NCI-H2196 (cell line): ENCODE results near the gene TANGO6.
A peak's percentile ranks its signal among the peaks of the same experiment; 100 is the strongest.
"Not testable (repeated sequence)": the region's sequence is repeated elsewhere in the genome, so short reads cannot be mapped to it uniquely, and the experiment has no call there.

Source experiments
- DNase-seq: peaks from one replicate; lab custom pipeline; 2025; ENCODE audit not compliant: unreplicated experiment; lab: John Stamatoyannopoulos, UW

Gene TANGO6

DNA sequence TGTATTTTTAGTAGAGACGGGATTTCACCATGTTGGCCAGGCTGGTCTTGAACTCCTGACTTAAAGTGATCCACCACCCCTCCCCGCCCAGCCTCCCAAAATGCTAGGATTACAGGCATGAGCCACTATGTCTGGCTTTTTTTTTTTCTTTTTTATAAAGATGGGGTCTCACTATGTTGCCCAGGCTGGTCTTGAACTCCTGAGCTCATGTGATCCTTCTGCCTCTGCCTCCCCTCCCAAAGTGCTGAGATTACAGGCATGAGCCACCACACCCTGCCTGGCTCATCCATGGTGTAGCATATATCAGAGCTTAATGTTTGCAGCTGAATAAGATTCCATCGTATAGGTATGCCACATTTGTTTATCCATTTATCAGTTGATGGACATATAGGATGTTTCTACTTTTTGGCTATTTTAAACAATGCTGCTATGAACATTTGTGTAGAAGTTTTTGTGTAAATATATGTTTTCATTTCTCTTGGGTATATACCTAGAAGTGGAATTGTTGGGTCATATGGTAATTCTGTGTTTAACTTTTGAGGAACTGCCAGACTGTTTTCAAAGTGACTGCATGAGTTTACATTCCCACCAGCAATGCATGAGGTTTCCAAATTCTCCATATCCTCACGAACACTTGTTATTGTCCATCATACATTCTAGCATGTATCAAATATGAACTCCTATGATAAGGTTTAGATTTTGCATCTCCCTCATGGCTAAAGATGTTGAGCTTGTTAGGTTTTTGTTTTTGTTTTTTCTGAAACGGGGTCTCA is 206.5 kb downstream of the TANGO6 start:
- no peak for DNase-seq

DNA sequence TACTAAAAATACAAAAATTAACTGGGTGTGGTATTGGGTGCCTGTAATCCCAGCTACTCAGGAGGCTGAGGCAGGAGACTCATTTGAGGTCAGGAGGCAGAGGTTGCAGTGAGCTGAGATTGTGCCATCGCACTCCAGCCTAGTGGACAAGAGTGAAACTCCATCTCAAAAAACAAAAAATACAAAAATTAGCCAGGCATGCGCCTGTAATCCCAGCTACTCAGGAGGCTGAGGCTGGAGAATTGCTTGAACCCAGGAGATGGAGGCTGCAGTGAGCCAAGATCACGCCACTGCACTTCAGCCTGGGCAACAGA is 208.1 kb downstream of the TANGO6 start:
- not testable (repeated sequence) for DNase-seq

DNA sequence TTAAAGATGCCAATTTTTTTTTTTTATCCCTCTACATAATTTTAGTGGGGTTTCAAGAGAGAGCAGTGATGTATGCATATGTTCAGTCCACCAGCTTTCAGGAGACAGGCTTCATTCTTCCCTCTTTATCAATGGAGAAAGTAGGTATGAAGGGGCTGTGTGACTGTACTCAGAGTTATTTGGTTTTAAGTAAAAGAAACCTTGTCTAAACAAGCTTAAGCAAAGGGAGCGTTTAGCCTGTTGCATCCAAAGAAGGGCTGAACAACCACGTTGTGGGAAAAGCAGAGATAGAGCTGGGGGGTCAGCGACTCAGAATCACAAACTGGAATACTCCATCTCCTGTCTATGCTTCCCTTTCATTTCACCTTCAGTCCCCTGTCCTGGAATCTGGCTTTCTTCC is 211.7 kb downstream of the TANGO6 start:
- DNase-seq: no peak

DNA sequence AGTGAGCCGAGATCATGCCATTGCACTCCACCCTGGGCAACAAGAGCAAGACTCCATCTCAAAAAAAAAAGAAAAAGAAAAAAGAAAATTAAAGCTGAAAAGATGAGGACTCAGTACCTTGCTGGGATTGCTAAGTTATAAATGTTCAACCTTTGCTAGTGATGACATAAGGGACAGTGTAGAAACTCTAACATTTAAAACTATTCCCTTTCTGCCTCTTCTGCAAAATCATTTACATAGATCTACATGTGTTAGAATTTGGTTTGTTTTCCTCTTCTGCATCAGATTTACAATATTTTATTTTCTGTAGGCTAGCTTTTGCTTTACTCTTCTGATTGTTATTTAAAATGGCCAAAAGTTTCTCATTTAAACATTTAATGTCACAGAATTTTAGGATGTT is 212.6 kb downstream of the TANGO6 start:
- DNase-seq: no peak

DNA sequence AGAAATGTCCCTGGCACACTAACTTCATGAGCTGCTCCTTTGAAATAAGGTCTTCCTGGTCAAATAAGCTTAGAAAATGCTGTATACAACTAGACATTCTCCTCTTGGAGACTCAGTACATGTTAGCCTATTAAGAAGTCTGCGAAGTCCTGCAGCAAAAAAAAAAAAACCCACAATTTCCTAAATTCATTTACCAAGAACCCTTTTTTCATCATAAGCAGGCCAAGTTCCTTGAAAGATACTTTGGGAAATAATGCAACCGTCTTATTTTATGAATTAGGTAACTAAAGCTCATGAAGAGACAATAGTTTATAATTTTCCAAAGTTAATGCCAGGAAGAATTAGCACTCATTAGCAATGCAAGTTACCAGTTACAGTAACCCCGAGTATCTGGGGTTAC is 213.1 kb downstream of the TANGO6 start:
- DNase-seq: no peak

DNA sequence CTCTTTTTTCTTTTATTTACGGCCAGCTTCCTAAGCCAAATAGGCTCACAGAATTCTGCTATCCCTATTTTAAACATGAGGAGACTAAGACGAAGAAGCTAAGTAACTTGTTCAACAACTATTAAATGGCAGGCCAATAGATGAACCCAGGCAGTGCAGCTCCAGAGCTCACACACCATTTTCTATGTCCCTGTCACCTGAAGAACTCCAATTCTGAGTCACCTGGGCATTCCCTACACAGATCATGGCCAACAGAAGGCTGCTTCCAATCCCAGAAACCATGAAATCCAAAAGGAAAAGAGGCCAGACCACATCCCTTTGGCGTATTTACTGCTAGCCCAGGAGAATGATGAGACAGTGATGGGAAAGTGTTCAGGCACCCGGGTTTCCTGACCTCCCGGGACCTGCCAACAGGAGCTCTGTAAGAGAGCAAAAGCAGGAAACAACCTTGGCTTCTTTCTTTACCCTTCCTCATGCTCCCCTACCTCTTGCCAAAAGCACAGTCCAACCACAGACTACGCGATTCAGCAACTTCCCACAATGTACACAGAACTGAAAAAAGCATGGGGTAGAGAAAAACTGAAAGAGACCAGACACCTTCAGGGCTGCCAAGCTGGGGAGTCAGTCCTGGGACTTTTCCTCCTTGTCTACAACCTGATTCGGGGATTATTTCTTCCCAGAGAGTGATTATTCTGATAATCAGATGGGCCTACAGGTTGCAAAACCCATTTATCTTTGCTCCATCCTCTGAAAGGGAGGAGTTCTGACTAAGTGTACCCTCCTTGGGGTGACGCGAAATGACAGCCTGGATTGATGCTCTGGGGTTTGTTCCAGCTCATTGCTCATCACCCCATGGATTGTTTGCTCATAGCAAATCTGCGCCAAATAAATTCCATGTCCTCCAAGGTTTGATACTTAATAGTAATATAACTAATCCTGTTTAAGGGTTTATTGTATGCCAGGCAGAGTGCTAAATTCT is 214.4 kb downstream of the TANGO6 start:
- peak; percentile 3 for DNase-seq

DNA sequence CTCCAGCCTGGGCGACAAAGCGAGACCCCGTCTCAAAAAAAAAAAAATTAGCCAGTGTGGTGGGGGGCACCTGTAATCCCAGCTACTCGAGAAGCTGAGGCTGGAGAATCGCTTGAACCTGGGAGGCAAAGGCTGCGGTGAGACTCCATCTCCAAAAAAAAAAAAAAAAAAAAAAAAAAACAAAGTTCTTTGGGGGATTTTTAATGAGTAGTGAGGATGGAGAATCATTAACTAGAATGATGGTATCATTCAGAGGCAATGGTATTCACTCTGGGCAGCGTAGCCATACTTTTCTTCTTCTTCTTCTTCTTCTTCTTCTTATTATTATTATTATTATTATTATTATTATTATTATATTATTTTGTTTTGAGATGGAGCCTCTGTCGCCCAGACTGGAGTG is 220.2 kb downstream of the TANGO6 start:
- DNase-seq: not testable (repeated sequence)

DNA sequence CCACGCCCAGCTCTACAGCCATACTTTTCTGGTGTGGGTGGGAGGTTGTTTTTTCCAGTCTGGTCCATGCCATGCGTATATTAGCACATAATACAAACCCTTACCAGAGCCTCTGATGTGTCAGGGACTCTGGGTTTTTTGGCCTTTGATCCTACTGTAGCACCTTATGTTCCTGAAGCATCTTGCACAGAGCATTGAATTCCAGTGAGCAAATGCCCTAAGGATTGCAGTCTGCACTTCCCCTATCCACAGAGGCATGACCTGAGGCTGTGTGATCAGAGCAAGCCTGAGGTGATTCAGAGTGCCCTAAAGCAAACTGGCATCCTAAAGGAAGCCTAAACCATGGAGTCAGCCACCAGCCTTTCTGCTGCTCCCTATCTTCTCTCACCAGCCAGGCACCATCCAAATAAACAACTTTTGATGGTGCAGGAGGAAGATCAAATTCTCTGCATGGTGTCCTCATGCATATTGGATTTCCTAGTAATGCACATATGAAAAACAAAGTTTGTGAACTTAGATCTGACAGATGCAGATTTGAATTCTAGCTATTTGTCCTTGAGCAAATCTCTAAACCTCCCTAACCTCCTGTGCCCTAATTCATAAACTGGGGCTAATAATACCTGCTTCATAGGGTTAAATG is 220.9 kb downstream of the TANGO6 start:
- no peak for DNase-seq

DNA sequence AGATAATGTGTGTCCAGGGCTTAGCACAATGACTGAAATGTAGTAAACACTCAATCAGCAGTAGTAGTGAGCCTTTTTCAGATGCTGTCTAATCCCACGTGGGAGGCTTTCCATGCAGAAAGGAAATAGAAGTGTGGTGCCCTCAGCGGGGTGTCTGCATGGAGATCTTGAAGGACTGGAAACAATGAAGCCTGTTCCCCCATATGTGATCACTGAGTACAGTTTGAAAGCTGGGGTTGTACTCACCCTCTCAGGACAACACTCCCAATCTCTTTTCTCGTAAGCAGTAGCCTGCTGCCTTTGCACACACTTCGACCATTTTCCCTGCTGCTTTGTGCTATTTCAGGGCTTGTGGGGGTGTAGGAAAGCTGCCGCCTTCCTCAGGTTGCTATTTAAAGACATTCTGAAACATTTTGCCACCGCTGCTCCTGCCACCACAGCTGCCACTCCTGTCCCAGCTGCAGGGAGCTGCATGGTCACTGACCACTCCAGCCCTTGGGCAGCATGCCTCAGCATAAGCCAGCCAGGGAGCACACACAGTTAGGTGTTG is 221.5 kb downstream of the TANGO6 start:
- no peak for DNase-seq

DNA sequence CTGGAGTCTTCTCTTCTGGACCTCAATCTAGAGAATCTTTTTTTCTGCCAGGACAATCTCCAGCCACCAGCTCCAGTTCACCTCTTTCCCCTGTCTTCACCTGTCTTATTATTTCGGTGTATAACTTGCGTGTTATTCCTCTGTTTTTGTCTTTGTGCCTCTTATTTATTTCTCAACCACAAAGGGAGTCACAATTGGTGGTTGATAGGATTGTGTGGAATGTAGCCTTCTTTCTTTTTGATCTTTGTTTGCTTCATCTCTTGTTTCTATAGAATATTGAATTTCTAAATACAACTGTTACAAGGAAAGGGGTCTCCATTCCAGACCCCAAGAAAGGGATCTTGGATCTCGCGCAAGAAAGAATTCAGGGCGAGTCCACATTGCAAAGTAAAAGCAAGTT is 226.2 kb downstream of the TANGO6 start:
- DNase-seq: no peak

DNA sequence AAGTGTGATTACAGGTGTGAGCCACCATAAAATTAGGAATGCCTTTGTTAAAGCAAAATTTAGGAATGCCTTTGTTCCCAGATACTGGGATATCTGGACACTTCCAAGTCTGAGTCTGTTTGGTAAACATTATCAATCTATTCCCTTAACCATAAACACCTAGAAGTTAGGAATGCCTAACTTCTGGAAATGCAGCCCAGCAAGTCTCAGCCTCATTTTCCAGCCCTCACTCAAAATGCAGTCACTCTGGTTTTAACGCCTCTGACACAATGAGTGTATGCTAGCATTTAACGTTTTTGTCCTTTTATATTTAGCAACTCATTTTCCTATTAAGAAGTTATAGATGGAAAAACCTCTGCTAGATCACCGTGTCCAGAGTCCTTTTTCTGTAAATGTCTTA is 227.7 kb downstream of the TANGO6 start:
- no peak for DNase-seq

DNA sequence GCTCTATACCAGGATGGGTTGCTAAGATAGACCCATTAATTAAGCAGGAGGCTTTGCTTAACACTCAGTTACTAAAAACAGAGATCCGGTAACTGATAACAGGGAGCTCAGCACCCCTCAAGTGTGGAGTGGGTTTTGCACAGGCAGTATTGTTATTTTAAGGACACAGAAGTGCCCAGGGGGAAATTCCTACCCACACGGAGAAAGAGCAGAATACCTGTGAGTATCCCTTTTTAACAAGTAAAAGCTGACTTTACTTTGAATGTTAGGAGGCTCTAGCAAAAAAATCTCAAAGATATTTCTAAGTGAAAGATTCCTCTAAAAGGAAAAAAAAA is 229.3 kb downstream of the TANGO6 start:
- no peak for DNase-seq

DNA sequence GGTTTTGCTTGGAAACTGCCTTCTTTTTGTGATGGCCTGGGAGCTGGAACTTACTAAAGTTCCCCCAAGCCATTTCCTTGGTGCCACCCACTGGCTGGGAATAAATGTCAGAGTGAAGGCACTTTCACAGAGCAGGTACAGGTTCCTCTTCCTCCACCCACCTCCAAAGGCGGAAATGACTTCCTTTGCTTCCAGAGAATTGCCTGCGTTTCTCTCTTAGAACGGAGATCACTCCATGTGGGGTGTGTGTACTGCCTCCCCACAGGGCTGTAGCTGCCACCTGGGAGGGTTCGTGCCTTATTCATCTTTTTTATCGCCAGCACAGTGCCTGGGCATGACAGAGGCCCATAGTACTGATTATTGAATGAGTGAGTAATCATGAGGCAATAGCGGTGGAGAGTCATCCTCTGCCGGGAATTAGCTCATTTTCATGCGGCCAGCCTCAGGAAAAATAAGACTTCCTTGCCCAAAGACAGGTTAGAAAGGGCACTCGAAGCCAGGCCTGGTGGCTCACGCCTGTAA is 229.9 kb downstream of the TANGO6 start:
- DNase-seq: no peak

DNA sequence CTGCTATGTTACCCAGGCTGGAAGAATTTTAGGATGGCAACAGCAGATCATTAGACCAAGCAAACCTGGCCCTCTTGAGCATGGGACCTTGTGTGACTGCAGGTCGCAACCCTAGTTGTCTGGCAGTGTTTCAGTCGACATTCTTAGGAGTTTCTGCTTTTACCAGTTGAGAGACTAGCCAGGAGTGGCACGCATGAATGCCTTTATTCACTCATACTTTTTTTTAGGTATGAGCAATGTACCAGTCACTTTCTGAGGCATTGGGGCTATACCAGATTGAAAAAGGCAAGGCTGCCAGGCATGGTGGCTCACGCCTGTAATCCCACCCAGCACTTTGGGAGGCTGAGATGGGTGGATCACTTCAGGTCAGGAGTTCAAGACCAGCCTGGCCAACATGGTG is 233.9 kb downstream of the TANGO6 start:
- no peak for DNase-seq

DNA sequence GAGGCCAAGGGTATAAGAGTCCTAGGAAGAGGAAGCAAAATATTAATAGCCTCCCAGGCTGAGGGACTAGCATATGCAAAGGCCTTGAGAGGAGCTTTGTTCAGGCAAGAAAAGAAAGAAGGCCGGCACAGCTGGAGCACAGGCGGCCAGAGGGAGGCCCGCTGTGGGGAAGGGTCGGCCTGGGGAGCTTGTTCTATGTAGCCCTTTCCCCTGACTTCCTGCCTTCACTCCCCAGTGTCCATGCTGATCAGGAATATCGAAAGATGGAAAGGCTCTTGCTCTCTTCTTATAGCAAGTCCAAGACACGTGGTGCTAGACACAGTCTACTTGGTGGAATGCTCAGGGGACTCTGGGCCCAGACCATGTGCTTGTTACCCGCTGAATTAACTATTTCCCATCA is 234.7 kb downstream of the TANGO6 start:
- DNase-seq: no peak

DNA sequence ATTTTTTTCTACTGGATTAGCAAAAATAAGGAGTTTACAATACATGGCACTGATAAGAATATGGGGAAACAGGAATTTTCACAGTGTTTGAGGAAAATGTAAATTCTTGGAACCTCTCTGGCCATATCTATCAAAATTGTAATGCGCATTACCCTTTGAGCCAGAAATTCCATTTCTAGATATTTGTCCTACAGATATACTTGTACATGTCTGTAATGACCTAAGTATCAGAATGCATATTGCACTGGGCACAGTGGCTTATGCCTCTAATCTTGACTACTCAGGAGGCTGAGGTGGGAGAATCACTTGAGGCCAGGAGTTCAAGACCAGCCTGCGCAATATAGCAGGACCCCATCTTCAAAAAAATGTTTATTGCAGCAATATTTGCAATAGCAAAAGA is 236.4 kb downstream of the TANGO6 start:
- DNase-seq: no peak

DNA sequence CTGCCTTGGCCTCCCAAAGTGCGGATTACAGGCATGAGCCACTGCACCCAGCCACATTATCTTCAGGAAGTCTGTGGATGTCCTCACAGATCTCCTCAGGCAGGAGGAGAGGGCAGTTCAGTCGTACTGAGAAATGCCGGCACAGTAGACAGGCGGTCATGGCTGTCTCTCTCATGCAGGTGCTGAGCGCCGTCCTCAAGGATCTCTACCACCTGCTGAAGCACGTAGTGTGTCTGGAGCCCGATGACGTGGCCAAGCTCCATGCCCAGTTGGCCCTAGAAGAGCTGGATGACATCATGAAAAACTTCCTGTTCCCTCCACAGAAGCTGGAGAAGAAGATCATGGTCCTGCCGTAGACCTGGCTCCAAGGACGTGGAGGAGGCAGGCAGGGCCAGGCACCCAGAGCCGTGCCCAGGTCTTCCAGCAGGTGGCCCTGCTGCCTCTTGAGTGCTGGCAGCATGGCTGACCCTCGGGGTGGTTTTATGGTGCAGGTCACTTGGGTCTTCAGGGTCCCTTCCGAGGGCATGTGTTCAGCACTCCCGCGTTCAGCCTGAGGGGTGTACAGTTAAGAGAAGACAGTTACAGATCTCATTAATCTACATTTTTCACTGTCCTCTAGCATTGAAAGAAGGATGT is 240.1 kb downstream of the TANGO6 start:
- no peak for DNase-seq

DNA sequence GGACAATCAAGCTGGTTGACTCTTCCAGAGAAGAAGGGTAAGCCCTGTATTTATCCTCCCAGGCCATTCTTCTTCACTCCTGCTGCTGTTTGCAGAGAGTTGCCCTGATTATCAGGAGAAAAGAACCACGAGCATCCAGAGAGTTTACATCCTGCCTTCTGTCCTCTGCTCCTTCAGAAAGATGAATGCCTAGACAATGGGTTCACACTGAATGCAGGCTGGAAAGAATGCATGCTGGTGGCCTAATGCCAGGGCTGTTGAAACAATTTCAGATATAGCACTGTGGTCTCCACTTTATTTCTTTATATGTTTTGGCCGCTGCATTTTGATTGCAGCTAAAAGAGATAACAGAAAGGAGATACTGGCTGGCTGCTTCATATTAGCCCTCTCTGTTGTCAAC is 241.0 kb downstream of the TANGO6 start:
- no peak for DNase-seq

DNA sequence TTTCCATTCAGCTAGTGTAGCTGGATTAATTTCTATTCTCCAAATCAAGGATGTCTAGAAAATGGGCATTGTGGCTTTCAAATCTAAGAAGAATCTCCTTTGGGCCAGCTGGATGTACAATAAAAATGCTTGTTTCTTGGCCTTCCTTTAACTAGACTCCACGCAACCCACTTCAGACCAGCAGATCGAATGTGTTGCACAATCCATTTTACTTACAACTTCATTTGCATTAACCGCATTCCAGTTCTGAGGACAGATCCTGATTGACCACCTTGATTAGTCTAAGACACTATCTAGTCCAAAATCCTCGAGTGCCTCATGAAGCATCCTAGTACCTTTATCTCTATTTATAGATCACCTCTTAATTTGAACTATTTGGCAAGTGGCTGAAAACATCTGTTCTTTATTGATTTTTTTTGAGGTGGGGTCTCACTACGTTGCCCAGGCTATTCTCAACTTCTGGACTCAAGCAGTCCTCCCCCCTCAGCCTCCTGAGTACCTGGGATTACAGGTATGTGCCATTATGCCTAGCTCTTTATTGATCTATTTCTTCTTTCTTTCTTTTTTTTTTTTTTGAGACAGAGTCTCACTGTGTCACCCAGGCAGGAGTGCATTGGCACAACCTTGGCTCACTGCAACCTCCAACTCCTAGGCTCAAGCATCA is 241.8 kb downstream of the TANGO6 start:
- DNase-seq: no peak

DNA sequence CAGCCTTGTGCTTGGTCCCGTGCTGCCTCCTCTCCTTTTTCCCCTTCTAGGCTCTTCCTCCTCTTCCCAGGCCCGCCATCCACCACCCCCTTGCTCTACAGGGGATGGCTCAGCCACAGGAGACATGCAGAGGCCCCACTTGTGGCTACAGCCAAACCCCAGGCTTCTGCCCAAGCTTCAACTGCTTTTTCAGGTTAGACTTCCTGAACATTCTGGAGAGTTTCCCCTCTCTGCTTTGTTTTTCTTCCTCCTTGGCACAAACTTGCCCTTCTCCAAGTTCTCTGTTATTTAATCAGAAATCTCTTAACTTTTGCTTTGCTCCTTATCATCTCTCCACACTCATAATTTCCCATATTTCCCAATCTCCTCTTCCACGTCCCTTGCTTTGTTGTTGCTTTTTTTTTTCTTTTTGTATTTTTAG is 243.8 kb downstream of the TANGO6 start:
- DNase-seq: no peak
